GM23338 (cell line): ENCODE data around the gene SPECC1. TPM values are rescaled to one million over a fixed set of nuclear protein-coding genes. Genes with fewer than 3 reads are reported as not detected.

Experiments
- ATAC-seq: fragments of 200-7000 bp; cut with Tn5 transposase; 3 replicates; pipeline ENCODE4 v1.9.1; 2020
- DNase-seq: peaks from one replicate; pipeline ENCODE4 v3.0.0-alpha.2; 2015; ENCODE audit warnings: low spot score
- H2AFZ ChIP-seq: fragments of 200-600 bp; sonication (generic); 2 replicates; pipeline ENCODE4 v1.8.0; 2016; ENCODE audit warnings: antibody characterized with exemption, mild to moderate bottlenecking, moderate library complexity
- H3F3A ChIP-seq: fragments of 200-600 bp; sonication (generic); replicated peaks from 2 replicates; pipeline ENCODE4 v1.8.0; 2017; ENCODE audit warnings: antibody characterized with exemption, mixed run types, low read depth
- H3K27ac ChIP-seq: fragments of 200-600 bp; sonication (generic); 2 replicates; pipeline ENCODE4 v1.6.1; 2016; ENCODE audit warnings: low read depth
- H3K27me3 ChIP-seq: fragments of 200-600 bp; sonication (generic); 2 replicates; pipeline ENCODE4 v1.8.0; 2016; ENCODE audit warnings: mild to moderate bottlenecking, mixed run types, moderate library complexity; ENCODE audit not compliant: insufficient read depth
- H3K36me3 ChIP-seq: fragments of 200-600 bp; sonication (generic); 2 replicates; pipeline ENCODE4 v1.8.0; 2016; ENCODE audit warnings: mild to moderate bottlenecking; ENCODE audit not compliant: insufficient read depth
- H3K4me1 ChIP-seq: fragments of 200-600 bp; sonication (generic); 2 replicates; pipeline ENCODE4 v1.8.0; 2016; ENCODE audit warnings: mild to moderate bottlenecking, moderate library complexity; ENCODE audit not compliant: insufficient read depth
- H3K4me2 ChIP-seq: fragments of 200-600 bp; sonication (generic); 2 replicates; pipeline ENCODE4 v1.7.1; 2017; ENCODE audit warnings: mixed run types
- H3K4me3 ChIP-seq: fragments of 200-600 bp; sonication (generic); 2 replicates; pipeline ENCODE4 v1.6.1; 2016; ENCODE audit warnings: mixed run types
- H3K79me2 ChIP-seq: fragments of 200-600 bp; sonication (generic); replicated peaks from 2 replicates; pipeline ENCODE4 v1.8.0; 2017; ENCODE audit warnings: mild to moderate bottlenecking; ENCODE audit not compliant: insufficient read depth
- H3K9me2 ChIP-seq: fragments of 200-600 bp; sonication (generic); 2 replicates; pipeline ENCODE4 v1.8.0; 2017; ENCODE audit not compliant: insufficient read depth
- H4K20me1 ChIP-seq: fragments of 200-600 bp; sonication (generic); replicated peaks from 2 replicates; pipeline ENCODE4 v1.8.0; 2017; ENCODE audit warnings: mild to moderate bottlenecking; ENCODE audit not compliant: insufficient read depth
- H3K27ac Mint-ChIP-seq: 2 replicates; pipeline ENCODE4 v1.8.0; 2020; ENCODE audit warnings: inconsistent platforms, mild to moderate bottlenecking, moderate library complexity, mixed read lengths
- H3K27me3 Mint-ChIP-seq: 3 replicates; pipeline ENCODE4 v1.8.0; 2022; ENCODE audit warnings: low read depth, mild to moderate bottlenecking, moderate library complexity, mixed read lengths, inconsistent platforms; ENCODE audit not compliant: insufficient read depth, poor library complexity
- H3K36me3 Mint-ChIP-seq: 3 replicates; pipeline ENCODE4 v1.8.0; 2021; ENCODE audit warnings: low read depth, mild to moderate bottlenecking, inconsistent platforms, moderate library complexity, mixed read lengths
- H3K4me1 Mint-ChIP-seq: 3 replicates; pipeline ENCODE4 v1.8.0; 2020; ENCODE audit warnings: mild to moderate bottlenecking, inconsistent platforms, mixed read lengths
- H3K4me3 Mint-ChIP-seq: 3 replicates; pipeline ENCODE4 v1.8.0; 2021; ENCODE audit warnings: moderate library complexity, mild to moderate bottlenecking, inconsistent platforms, mixed read lengths
- H3K9me3 Mint-ChIP-seq: 3 replicates; pipeline ENCODE4 v1.8.0; 2020; ENCODE audit warnings: moderate library complexity, mild to moderate bottlenecking, inconsistent platforms, mixed read lengths
- CREB1 ChIP-seq: fragments of 250-450 bp; sonication (Bioruptor Pico); IDR thresholded peaks from 2 replicates; pipeline ENCODE4 v1.5.0; 2020; ENCODE audit warnings: low read depth, mild to moderate bottlenecking, moderate library complexity
- CTCF ChIP-seq, 2 experiments: fragments of 200-600 bp in 1 of 2; sonication (generic) in 1 of 2; conservative IDR thresholded peaks; 2 replicates each; pipeline versions ENCODE4 v1.5.1 to v1.6.1; 2016 to 2017; ENCODE audit warnings: antibody characterized with exemption in 2 of 2, low read depth in 2 of 2, mild to moderate bottlenecking in 2 of 2, moderate library complexity in 1 of 2
- ETS1 ChIP-seq: IDR thresholded peaks from 2 replicates; pipeline ENCODE4 v1.6.1; 2016; ENCODE audit warnings: antibody characterized with exemption
- EZH2 ChIP-seq: fragments of 200-600 bp; sonication (generic); IDR thresholded peaks from one replicate; pipeline ENCODE4 v1.8.0; 2017; ENCODE audit warnings: antibody characterized with exemption, mild to moderate bottlenecking, low read depth; ENCODE audit not compliant: unreplicated experiment
- EZH2phosphoT487 ChIP-seq: fragments of 200-600 bp; sonication (generic); IDR thresholded peaks from one replicate; pipeline ENCODE4 v1.8.1; 2018; ENCODE audit warnings: antibody characterized with exemption; ENCODE audit not compliant: unreplicated experiment
- JUNB ChIP-seq: IDR thresholded peaks from one replicate; pipeline ENCODE4 v1.6.1; 2016; ENCODE audit warnings: antibody characterized with exemption; ENCODE audit not compliant: unreplicated experiment
- NANOG ChIP-seq: IDR thresholded peaks from 2 replicates; pipeline ENCODE4 v1.6.1; 2016; ENCODE audit warnings: antibody characterized with exemption, borderline replicate concordance
- POLR2AphosphoS5 ChIP-seq: IDR thresholded peaks from 2 replicates; pipeline ENCODE4 v1.6.1; 2016; ENCODE audit warnings: antibody characterized with exemption, low read depth
- REST ChIP-seq: IDR thresholded peaks from one replicate; pipeline ENCODE4 v1.6.1; 2018; ENCODE audit warnings: antibody characterized with exemption; ENCODE audit not compliant: unreplicated experiment
- STAT1 ChIP-seq: IDR thresholded peaks from one replicate; pipeline ENCODE4 v1.6.1; 2016; ENCODE audit warnings: antibody characterized with exemption; ENCODE audit not compliant: unreplicated experiment
- ZNF114 ChIP-seq: fragments of 250-450 bp; sonication (Bioruptor Pico); IDR thresholded peaks from 2 replicates; pipeline ENCODE4 v1.5.0; 2020; ENCODE audit warnings: mild to moderate bottlenecking, moderate library complexity
- ZNF331 ChIP-seq: fragments of 250-450 bp; sonication (Bioruptor Pico); IDR thresholded peaks from 2 replicates; pipeline ENCODE4 v1.5.0; 2020; ENCODE audit warnings: low read depth, mild to moderate bottlenecking, moderate library complexity
- ZNF462 ChIP-seq: fragments of 250-450 bp; sonication (Bioruptor Pico); IDR thresholded peaks from 2 replicates; pipeline ENCODE4 v1.5.0; 2020; ENCODE audit warnings: mild to moderate bottlenecking, moderate library complexity
- polyA plus RNA-seq: library from polyadenylated mRNA; unstranded; fragments of >200 nt; fragmentation: Nextera tagmentation; extraction: Ambion mirVana; gene quantifications from 2 replicates; pipeline ENCODE4 v1.2.1, GENCODE V29; 2016
- total RNA-seq: library from RNA; depleted of rRNA; stranded (reverse); fragments of >200 nt; shearing (Covaris generic); gene quantifications from 2 replicates; pipeline ENCODE4 v1.2.3, GENCODE V29; 2014

SPECC1 gene
- total and polyA plus RNA-seq, 2 experiments from 2014 or later: 42.6 to 101 TPM

- Mint-ChIP-seq H3K4me1 (peaks cover 76% of the 10 kb centered on the region), H3K27ac (no peak overlapping the region; the same call in 1 of the 2 replicates), H3K27me3 (peaks cover 8% of the 10 kb centered on the region), H3K36me3 (no peaks in the 10 kb centered on the region), H3K9me3 (no peaks in the 10 kb centered on the region; the same call in 2 of the 3 replicates), H3K4me3 (no peak overlapping the region)
- no peak for TF ChIP-seq REST
- TF ChIP-seq ZNF331 (CRISPR knock-in tag): no peak
- TF ChIP-seq STAT1: no peak
- TF ChIP-seq EZH2phosphoT487: no peak
- no peak for TF ChIP-seq POLR2AphosphoS5
- no peak for TF ChIP-seq CREB1
- no peak for TF ChIP-seq CTCF (conservative IDR thresholded peaks at IDR 0.05; ENCODE audit: low read depth in 2 of 2)
- no peak for TF ChIP-seq EZH2
- TF ChIP-seq NANOG: no peak
- TF ChIP-seq JUNB: no peak
- TF ChIP-seq ETS1: no peak
- TF ChIP-seq ZNF462: no peak
- no peak for TF ChIP-seq ZNF114
- Histone ChIP-seq H3K27ac (peak overlapping the region; percentile 72; the same call in 1 of the 2 replicates), H3K79me2 (peaks cover 100% of the 10 kb centered on the region), H4K20me1 (peaks cover 14% of the 10 kb centered on the region), H2AFZ (no peak overlapping the region), H3K9me2 (no peaks in the 10 kb centered on the region), H3K4me1 (peaks cover 85% of the 10 kb centered on the region), H3K4me3 (no peak overlapping the region), H3K36me3 (no peaks in the 10 kb centered on the region), H3K4me2 (peak overlapping the region; percentile 42; the same call in 1 of the 2 replicates), H3F3A (no peaks in the 10 kb centered on the region; the same call in 1 of the 2 replicates), H3K27me3 (no peaks in the 10 kb centered on the region)
- DNase-seq: no peak
- peak; percentile 12 for ATAC-seq
These were observed 165.6 kb downstream of the SPECC1 start for GRCh38 chr17:20174588-20175265.
